ENCODE measurements around the gene ATP11A.

DNA sequence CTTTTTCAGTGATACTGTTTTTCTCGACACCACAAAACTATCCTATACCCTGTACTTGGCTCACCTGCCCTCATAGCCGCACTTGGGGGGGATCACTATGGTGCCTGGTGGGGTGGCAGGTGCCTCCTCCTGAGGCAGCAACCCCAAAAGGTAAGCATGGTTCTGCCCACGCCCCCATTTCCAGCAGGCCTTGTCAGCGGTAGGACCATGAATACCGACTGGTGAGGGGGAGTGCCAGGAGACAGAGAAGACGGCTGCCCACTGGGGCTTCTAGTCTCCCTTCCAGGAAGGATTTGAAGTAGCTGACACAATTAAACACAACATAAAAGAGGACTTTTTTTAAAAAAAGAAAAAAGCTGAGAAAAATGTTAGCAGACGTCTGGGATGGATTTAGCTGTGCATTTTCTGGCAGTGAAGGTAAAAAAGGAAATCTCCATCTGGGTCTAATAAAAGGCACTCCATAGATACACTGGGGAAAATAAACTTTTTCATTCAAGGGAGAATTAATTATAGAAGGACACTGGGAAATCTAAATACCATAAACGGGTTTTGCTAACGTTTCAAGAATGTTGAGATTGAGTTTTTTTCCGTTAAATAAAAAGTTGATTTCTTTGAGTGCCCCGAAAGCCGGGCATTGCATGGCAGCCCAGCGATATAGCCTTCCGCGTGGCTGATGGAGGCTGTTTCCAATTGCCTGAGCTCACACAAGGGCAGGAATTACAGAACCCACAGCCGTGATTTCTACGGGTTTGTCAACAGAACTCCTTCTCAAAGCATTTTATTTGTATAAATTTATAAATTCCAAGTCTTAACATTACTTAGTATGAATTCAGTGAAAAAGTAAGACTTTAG lies 45.1 kb downstream of the ATP11A start:
- TF ChIP-seq, protein P1, sequence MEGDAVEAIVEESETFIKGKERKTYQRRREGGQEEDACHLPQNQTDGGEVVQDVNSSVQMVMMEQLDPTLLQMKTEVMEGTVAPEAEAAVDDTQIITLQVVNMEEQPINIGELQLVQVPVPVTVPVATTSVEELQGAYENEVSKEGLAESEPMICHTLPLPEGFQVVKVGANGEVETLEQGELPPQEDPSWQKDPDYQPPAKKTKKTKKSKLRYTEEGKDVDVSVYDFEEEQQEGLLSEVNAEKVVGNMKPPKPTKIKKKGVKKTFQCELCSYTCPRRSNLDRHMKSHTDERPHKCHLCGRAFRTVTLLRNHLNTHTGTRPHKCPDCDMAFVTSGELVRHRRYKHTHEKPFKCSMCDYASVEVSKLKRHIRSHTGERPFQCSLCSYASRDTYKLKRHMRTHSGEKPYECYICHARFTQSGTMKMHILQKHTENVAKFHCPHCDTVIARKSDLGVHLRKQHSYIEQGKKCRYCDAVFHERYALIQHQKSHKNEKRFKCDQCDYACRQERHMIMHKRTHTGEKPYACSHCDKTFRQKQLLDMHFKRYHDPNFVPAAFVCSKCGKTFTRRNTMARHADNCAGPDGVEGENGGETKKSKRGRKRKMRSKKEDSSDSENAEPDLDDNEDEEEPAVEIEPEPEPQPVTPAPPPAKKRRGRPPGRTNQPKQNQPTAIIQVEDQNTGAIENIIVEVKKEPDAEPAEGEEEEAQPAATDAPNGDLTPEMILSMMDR (IDR thresholded peaks at IDR 0.05), result no peak
- no peak for TF ChIP-seq POLR2A (IDR thresholded peaks at IDR 0.05)
